Stomach (tissue), 9 donors: Measurements from ENCODE around the gene FOXP2. TPM values are rescaled to one million over a fixed set of nuclear protein-coding genes. Genes with fewer than 3 reads are reported as not detected.
"Not testable (repeated sequence)": the region's sequence is repeated elsewhere in the genome, so short reads cannot be mapped to it uniquely, and the experiment has no call there.

Source experiments
- DNase-seq, 2 donors: peaks; one replicate each; pipeline versions ENCODE4 v3.0.0 to v3.0.0-alpha.2; 2013 to 2019
- H3K27ac ChIP-seq, 5 donors: fragments of 200-600 bp in 4 of 5; sonication (generic) in 4 of 5; one replicate each; pipeline ENCODE4 v1.5.1; 2013 to 2019; ENCODE audit warnings: mild to moderate bottlenecking in 1 of 5, moderate library complexity in 1 of 5
- H3K27me3 ChIP-seq, 3 donors: fragments of 200-600 bp; sonication (generic); one replicate each; pipeline ENCODE4 v1.5.1; 2017 to 2019; ENCODE audit warnings: mixed run types in 1 of 3
- H3K36me3 ChIP-seq, 4 donors: fragments of 200-600 bp; sonication (generic); 1 replicate in 3 of 4; 2 replicates in 1 of 4; pipeline ENCODE4 v1.5.1; 2016 to 2019
- H3K4me1 ChIP-seq, 4 donors: fragments of 200-600 bp; sonication (generic); one replicate each; pipeline ENCODE4 v1.5.1; 2016 to 2019
- H3K4me3 ChIP-seq, 4 donors: fragments of 200-600 bp; sonication (generic) in 3 of 4; one replicate each; pipeline ENCODE4 v1.5.1; 2016 to 2019; ENCODE audit warnings: mild to moderate bottlenecking in 1 of 4
- H3K9me3 ChIP-seq, 4 donors: fragments of 200-600 bp; sonication (generic); one replicate each; pipeline ENCODE4 v1.5.1; 2016 to 2019
- EP300 ChIP-seq: sonication (generic); formaldehyde crosslinking; IDR thresholded peaks from one replicate; pipeline ENCODE4 v1.6.1; 2017; ENCODE audit warnings: antibody characterized with exemption
- POLR2A ChIP-seq, 4 donors: fragments of 450-650 bp; IDR thresholded peaks; one replicate each; pipeline ENCODE4 v1.6.1; 2016; ENCODE audit warnings: antibody characterized with exemption in 4 of 4, control low read depth in 2 of 4, mild to moderate bottlenecking in 1 of 4, moderate library complexity in 1 of 4
- POLR2AphosphoS5 ChIP-seq, 3 donors: sonication (generic); formaldehyde crosslinking; IDR thresholded peaks; one replicate each; pipeline ENCODE4 v1.6.1; 2016; ENCODE audit warnings: antibody characterized with exemption in 3 of 3
- WGBS, 5 donors: extraction: QIAGEN DNeasy Blood & Tissue Kit in 3 of 5; methylation state at CpG; one replicate each; pipeline versions ENCODE4 v1.1.5 to v1.1.7; 2013 to 2018; 5-methylcytosine and 5-hydroxymethylcytosine counted together
- intact Hi-C: fragments of 100-400 bp; cut with DNase I; formaldehyde crosslinking; loops from one replicate; pipeline ENCODE4 v1.15.1; 2023; ENCODE audit warnings: low total_unique reads
- polyA plus RNA-seq, 3 donors: library from polyadenylated mRNA; stranded (reverse); fragments of 200-250 nt; gene quantifications; one replicate each; pipeline ENCODE4 v1.2.3, GENCODE V29; 2013
- total RNA-seq, 5 donors: library from RNA; depleted of rRNA; stranded (reverse); fragments of >200 nt; gene quantifications; one replicate each; pipeline versions ENCODE4 v1.1.0 to v1.2.3, GENCODE V29; 2014 to 2016
- TF ChIP-seq, protein P1 (sequence below), 7 experiments: fragments of 450-650 bp in 4 of 7; fragments of 200-600 bp in 3 of 7; sonication (generic) in 3 of 7; IDR thresholded peaks; one replicate each; pipeline ENCODE4 v1.5.1; 2016 to 2019; ENCODE audit warnings: antibody characterized with exemption in 7 of 7, control low read depth in 2 of 7, mild to moderate bottlenecking in 1 of 7
- donor health status: healthy with polysubstance abuse.
- donor health status: Bipolar disorder and iron deficiency.
- donor health status: healthy.

FOXP2 gene
- total and polyA plus RNA-seq, 8 donors, result 0.92 to 51.6 (median 7.1) TPM

DNA sequence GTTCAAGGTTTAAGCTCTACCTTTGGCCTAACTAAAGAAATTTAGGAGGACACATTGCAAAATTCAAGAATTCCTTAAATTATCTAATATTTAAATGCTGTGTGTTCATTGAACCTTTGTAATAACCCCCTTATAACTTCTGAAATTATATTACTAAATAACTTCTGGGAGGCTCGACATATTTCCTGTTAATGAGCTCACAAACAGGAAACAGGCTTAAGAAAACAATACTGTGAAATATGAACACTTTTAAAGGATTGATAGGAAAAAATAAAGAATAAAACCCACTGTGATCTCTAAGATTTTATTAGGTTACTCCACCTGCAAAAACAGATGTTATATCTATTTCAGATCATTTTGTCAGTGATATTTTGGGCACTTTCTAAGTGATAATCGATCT, 74.1 kb downstream of the FOXP2 start:
- H3K4me1 ChIP-seq, result no peaks in the 10 kb centered on the region
- no peaks in the 10 kb centered on the region for H3K36me3 ChIP-seq
- WGBS, 5 donors, result 72 to 76% (median 75%) methylated on average over 2 of the region's 2 CpGs
- peaks cover 0 to 17% (median 10%) of the 10 kb centered on the region in 4 donors for H3K9me3 ChIP-seq
- H3K4me3 ChIP-seq, result no peak overlapping the region
- no peak for DNase-seq
- intact Hi-C loops, result no loop called here
- H3K27me3 ChIP-seq, result no peaks in the 10 kb centered on the region
- no peak overlapping the region for H3K27ac ChIP-seq
- TF ChIP-seq, protein P1, sequence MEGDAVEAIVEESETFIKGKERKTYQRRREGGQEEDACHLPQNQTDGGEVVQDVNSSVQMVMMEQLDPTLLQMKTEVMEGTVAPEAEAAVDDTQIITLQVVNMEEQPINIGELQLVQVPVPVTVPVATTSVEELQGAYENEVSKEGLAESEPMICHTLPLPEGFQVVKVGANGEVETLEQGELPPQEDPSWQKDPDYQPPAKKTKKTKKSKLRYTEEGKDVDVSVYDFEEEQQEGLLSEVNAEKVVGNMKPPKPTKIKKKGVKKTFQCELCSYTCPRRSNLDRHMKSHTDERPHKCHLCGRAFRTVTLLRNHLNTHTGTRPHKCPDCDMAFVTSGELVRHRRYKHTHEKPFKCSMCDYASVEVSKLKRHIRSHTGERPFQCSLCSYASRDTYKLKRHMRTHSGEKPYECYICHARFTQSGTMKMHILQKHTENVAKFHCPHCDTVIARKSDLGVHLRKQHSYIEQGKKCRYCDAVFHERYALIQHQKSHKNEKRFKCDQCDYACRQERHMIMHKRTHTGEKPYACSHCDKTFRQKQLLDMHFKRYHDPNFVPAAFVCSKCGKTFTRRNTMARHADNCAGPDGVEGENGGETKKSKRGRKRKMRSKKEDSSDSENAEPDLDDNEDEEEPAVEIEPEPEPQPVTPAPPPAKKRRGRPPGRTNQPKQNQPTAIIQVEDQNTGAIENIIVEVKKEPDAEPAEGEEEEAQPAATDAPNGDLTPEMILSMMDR (IDR thresholded peaks at IDR 0.05), result no peak
- TF ChIP-seq POLR2A (IDR thresholded peaks at IDR 0.05), result no peak
- no peak for TF ChIP-seq POLR2AphosphoS5 (IDR thresholded peaks at IDR 0.05)
- TF ChIP-seq EP300, result no peak

DNA sequence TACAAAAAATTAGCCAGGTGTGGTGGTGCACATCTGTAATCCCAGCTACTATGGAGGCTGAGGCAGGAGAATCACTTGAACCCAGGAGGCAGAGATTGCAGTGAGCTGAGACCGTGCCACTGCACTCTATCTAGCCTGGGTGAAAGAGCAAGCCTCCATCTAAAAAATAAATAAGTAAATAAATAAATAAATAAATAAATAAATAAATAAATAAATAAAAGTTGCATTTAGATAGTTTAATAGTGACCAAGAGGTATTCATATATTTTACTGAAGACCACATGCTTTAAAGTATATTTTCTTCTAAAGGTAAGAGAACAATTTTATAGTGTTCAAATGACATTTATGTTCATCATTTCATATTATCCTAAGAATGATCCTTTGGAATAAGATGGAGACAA, 82.9 kb downstream of the FOXP2 start:
- H3K27me3 ChIP-seq, H3K9me3 ChIP-seq, intact Hi-C loops, H3K4me3 ChIP-seq, H3K36me3 ChIP-seq, H3K4me1 ChIP-seq, H3K27ac ChIP-seq, DNase-seq: not testable (repeated sequence)
- 90 to 93% (median 92%) methylated on average over 1 of the region's 1 CpG for WGBS, 5 donors

DNA sequence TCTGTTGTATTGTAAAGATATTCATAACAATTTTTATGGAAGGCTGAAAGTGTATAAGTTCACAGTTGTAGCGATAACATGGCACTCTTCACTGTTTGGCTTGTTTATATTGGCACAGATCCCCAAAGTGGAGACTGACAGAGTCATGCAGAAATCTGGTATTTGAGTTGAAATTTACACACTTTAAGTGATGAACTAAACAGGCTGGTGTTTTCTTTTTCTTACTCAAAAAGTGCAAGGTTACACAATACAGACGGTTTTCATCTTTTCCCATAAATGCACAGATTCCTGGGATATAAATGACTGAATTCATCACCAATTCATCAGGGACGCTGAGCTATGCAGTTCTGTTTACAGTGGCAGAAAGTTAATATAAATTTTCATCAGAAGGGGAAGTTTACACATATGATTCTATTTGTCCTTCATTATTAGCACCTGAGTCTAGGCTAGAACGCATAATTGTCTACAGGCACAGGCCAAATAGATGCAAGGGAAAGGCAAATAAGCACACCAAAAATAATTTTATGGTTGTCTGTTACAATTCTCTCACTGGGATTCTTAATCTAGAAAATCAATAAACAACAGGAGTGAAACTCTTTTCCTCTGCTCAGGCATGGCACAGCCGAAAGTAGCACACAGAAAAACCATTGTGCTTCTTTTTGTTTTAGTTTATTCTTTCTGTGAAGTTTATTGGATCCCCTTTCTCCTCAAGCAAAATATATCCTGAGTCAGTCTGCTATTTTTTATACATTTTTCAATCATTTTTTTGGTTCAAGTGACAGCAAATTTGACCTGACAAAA, 88.0 kb downstream of the FOXP2 start:
- intact Hi-C loops, result no loop called here
- TF ChIP-seq EP300 (no peak), POLR2A (IDR thresholded peaks at IDR 0.05) (no peak), POLR2AphosphoS5 (IDR thresholded peaks at IDR 0.05) (no peak)
- TF ChIP-seq, protein P1 (IDR thresholded peaks at IDR 0.05), result no peak
- no peak overlapping the region for H3K4me3 ChIP-seq
- H3K4me1 ChIP-seq, result peaks cover 0 to 15% (median 5%) of the 10 kb centered on the region in 4 donors
- no peaks in the 10 kb centered on the region for H3K36me3 ChIP-seq
- WGBS, 5 donors, result 14 to 25% (median 19%) methylated on average over 5 of the region's 5 CpGs
- DNase-seq, result peak in 1 of 2 donors; percentile 41
- no peaks in the 10 kb centered on the region for H3K9me3 ChIP-seq
- H3K27me3 ChIP-seq, result no peaks in the 10 kb centered on the region
- H3K27ac ChIP-seq, result no peak overlapping the region

DNA sequence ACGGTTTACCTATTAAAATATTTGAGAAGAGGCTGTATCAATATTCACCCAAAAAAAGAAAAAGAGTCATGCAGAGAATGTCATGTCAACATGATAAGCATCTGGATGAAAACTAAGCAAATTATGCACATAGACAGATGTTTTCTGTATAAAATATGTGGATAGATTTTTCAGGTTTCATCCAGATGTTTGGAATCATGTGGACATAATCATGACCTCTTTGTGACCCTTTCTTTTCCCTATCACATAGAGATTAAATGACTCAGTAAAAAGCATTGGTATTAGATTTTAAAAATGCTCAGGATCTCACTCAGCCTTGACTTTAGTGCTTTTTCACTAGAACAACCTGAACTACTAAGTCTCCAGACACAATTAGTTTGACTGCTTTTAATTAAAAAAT, 90.0 kb downstream of the FOXP2 start:
- H3K27me3 ChIP-seq, result no peaks in the 10 kb centered on the region
- H3K36me3 ChIP-seq, result no peaks in the 10 kb centered on the region
- no peak for TF ChIP-seq POLR2A (IDR thresholded peaks at IDR 0.05)
- peaks cover 0 to 15% (median 5%) of the 10 kb centered on the region in 4 donors for H3K4me1 ChIP-seq
- H3K9me3 ChIP-seq, result no peaks in the 10 kb centered on the region
- no peak overlapping the region for H3K4me3 ChIP-seq
- intact Hi-C loops, result no loop called here
- 71 to 79% (median 77%) methylated on average over 1 of the region's 1 CpG for WGBS, 5 donors
- no peak for DNase-seq
- no peak overlapping the region for H3K27ac ChIP-seq

DNA sequence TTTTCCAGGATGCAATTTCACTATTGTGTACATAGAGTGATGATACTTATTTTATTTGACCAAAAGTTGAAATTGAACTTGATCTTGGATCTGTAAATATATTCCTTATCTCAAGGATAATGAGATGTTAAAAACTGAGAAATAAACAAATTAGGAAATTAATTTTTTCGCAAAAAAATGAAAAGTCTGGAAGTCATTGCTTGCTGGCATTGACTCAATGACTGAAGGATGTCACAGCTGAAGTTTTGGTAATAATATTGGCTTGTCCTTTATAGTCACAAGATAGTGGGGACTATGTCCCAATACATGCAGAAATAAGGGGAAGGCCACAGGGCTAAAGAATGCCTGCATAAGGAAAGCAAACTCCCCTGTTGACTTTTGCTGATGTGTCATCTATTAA, 92.8 kb downstream of the FOXP2 start:
- TF ChIP-seq POLR2AphosphoS5 (IDR thresholded peaks at IDR 0.05), result no peak
- TF ChIP-seq EP300, result no peak
- Histone ChIP-seq H3K36me3 (no peaks in the 10 kb centered on the region), H3K9me3 (peaks cover 0 to 3% (median 1%) of the 10 kb centered on the region in 4 donors), H3K27me3 (no peaks in the 10 kb centered on the region), H3K4me1 (peaks cover 0 to 9% (median 2%) of the 10 kb centered on the region in 4 donors), H3K4me3 (no peak overlapping the region), H3K27ac (no peak overlapping the region)
- WGBS, 5 donors, result 78 to 91% (median 86%) methylated on average over 1 of the region's 1 CpG
- intact Hi-C loops, result no loop called here
- DNase-seq, result no peak

DNA sequence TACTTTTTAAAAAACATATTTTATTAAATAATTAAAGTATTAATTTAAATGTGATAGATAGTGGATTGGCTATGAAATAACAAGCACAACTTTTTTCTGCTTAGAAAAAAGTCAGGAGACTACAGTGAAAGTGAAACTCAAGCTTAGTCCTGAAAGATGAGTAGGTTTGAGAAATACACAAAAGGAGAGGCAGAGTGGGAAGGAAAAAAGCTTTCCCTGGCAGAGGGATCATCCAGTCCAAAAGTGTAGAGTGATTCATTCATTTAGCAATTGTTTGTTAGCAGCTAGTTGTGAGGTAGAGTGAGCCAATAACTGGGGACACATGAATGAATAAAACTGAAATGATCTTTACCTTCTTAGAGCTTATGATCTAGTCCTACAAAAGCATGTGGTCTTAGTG, 93.5 kb downstream of the FOXP2 start:
- intact Hi-C loops, result no loop called here
- Histone ChIP-seq H3K4me3 (no peak overlapping the region), H3K36me3 (no peaks in the 10 kb centered on the region), H3K27ac (no peak overlapping the region), H3K4me1 (peaks cover 0 to 2% (median 0%) of the 10 kb centered on the region in 4 donors), H3K27me3 (no peaks in the 10 kb centered on the region), H3K9me3 (peaks cover 0 to 3% (median 1%) of the 10 kb centered on the region in 4 donors)
- peak in 1 of 2 donors; percentile 6 for DNase-seq
- peak in 1 of 3 donors; percentile 5 for TF ChIP-seq POLR2AphosphoS5 (IDR thresholded peaks at IDR 0.05)
- TF ChIP-seq, protein P1 (IDR thresholded peaks at IDR 0.05), result no peak
- TF ChIP-seq POLR2A (IDR thresholded peaks at IDR 0.05), result no peak

DNA sequence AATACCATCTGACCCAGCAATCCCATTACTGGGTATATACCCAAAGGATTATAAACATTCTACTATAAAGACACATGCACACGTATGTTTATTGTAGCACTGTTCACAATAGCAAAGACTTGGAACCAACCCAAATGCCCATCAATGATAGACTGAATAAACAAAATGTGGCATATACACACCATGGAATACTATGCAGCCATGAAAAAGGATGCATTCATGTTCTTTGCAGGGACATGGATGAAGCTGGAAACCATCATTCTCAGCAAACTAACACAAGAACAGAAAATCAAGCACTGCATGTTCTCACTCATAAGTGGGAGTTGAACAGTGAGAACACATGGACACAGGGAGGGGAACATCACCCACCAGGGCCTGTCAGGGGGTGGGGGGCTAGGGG, 96.2 kb downstream of the FOXP2 start:
- DNase-seq, H3K27me3 ChIP-seq, H3K9me3 ChIP-seq, H3K36me3 ChIP-seq, H3K27ac ChIP-seq, intact Hi-C loops, H3K4me1 ChIP-seq, H3K4me3 ChIP-seq: not testable (repeated sequence)
- WGBS, 5 donors, result 89 to 95% (median 91%) methylated on average over 1 of the region's 1 CpG
